Measurements from ENCODE around the gene PPM1N.

The PPM1N gene

DNA sequence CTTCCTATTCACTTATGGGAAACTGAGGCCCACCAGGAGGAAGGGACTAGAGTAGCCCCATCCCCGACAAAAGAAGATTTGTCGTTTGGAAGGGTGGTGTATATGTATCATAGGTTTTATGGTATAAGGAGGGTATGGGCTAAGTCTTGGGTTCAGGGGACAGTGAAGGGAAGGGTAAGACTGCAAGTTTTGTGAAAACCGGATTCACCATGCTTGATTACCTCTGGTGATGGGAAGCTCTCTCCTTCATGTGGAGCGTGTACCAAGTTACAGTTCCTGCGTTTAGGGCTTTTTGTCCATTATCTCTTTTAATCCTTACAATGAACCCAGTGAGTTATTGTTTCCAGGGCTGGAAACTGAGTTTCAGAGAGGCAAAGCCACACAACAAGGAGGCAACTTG is 12.8 kb downstream of the PPM1N start:
- no peak for DNase-seq

DNA sequence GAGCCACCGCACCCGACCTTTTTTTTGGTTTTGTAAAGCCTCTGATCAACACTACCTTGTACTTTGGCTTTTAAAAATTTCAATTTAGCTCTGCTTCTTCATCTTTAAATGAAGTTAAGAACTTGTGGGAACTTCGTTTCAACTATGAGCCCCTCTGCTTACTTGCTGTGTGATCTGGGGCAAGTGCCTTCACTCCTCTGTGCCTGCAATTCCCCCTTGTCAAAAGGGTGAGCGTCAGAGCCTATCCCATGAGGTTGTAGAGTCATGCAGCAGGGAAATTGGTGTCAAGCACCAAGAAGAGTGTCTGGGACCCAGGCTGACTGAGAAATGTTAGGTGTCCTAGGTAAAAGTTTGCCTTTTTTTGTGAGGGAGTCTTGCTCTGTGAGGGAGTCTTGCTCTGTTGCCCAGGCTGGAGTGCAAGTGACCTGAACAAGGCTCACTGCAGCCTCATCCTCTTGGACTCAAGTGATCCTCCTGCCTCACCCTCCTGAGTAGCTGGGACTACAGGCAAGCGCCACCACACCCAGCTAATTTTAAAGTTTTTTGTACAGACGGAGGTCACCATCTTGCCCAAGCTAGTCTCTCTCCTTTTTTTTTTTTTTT is 14.7 kb downstream of the PPM1N start:
- DNase-seq = no peak

DNA sequence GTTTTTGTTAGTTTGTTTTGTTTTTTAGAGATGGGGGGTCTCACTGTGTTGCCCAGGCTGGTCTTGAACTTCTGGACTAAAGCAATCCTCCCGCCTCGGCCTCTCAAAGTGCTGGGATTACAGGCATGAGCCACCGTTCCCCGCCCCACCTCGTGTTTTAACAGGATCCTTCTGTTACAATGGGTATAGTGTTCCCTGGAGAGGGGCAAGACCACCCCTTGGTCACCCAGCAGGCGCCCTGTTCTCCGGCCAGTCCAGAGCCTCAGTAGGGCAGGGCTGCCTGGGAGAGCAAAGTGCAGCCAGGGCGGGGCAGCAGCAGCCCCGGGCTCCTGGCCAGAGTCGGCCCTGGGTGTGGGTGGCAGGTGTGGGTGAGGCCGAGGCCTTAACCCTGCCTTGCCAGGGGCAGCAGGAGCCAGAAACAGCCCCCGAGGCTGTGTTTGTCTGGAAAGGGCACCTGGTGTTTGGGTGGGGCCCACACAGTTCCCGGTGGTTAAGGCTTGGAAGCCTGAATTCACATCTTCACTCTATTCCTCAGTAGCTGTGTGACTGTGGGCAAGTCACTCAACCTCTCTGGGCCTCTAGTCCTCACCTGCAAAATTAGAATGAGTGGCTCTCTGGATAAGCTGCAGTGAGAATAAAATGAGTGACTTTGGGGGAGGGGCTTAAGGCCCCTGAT is 16.3 kb downstream of the PPM1N start:
- DNase-seq = no peak

DNA sequence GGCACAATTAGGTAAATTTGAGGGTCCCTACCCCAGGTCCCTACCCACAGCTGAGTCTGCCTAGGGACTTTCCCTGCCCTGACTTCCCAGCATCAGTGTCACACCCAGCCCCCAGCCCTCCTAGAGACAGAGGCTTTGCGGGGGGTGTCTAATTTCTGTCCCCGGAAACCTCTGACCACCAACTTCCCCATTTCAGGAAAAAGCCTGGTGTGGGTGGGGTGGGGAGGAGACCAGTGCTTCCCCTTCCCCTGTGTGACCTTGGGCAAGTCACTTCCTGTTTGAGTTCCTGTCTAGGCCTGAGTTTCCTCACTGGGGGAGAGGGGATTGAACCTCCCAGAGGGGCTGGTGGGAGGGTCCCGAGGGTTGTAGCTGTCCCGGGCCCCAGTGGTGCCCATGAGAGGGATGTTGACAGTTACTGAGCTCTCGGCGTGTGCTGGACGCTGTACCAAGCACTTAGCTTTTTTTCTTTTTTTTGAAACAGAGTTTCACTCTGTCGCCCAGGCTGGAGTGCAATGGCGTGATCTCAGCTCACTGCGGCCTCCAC is 16.9 kb downstream of the PPM1N start:
- no peak for DNase-seq

- no peak for DNase-seq
These were observed 17.7 kb downstream of the PPM1N start for GRCh38 chr19:45515807-45516401.

DNA sequence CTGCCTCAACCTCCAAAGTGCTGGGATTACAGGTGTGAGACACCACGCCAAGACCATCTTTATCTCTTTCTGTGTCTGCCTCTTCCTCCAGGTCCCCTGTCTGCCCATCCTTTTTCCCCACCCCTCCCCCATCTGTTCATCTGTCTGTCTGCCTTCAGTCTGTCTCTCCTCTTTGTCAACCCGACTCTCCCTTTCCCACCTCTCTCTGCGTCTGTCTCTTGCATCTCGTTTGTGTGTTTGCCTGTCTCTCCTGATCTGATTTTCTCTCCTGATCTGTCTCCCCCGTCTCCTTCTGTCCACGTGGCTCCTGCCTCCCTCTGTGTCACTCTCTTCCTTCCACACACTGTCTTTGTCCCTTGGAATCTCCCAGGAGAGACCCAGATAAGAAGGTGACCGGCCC is 19.0 kb downstream of the PPM1N start:
- no peak for DNase-seq

DNA sequence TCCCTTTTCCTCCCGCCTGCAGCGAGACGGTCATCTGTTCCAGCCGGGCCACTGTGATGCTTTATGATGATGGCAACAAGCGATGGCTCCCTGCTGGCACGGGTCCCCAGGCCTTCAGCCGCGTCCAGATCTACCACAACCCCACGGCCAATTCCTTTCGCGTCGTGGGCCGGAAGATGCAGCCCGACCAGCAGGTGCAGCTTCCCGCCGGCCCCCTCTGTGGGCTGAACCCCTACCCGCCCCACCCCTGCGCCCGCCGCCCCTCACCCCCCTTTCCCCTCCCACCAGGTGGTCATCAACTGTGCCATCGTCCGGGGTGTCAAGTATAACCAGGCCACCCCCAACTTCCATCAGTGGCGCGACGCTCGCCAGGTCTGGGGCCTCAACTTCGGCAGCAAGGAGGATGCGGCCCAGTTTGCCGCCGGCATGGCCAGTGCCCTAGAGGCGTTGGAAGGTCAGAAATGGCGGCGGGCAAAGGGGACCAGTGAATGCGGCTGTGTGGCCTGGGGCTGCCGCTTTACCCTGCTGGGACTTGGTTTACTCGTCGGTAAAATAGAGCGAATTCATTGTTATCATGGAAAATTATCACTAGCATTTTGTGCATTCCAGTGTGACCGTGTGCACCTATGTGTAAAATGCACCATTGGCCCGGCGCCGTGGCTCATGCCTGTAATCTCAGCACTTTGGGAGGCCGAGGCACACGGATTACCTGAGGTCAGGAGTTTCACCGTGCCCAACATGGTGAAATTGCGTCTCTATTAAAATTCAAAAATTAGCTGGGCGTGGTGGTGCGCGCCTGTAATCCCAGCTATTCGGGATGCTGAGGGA is 19.6 kb downstream of the PPM1N start:
- no peak for DNase-seq

GRCh38 chr19:45518469-45518826 is 20.2 kb downstream of the PPM1N start:
- no peak for DNase-seq

DNA sequence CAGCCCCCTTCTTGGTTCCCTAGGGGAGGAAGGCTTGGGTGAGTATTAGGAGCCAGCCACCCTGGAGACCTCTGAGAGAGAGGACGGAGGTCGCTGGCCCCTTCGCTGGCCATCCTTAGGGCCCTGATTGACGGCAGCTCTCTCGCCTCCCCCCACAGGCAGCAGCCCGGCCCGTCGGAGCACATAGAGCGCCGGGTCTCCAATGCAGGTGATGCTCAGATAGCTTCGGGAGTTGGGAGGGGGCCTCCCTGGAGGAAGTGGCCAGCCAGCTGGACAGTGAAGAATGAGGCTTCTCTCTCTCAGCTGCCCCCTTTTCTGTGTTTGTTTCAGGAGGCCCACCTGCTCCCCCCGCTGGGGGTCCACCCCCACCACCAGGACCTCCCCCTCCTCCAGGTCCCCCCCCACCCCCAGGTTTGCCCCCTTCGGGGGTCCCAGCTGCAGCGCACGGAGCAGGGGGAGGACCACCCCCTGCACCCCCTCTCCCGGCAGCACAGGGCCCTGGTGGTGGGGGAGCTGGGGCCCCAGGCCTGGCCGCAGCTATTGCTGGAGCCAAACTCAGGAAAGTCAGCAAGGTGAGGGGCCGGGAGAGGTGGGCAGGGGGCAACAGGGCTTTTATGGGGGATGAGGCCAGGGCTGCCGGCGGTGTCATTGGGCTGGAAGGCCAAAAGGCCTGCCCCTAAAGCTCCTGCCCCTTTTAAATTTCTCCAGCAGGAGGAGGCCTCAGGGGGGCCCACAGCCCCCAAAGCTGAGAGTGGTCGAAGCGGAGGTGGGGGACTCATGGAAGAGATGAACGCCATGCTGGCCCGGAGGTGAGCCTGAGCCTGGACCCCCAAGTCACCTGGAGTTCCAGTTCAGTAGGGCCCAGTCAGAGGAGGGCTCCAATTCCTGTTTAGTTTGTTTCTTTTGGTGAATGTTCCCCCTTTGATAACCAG is 24.0 kb downstream of the PPM1N start:
- no peak for DNase-seq

GRCh38 chr19:45523642-45524256 is 25.5 kb downstream of the PPM1N start:
- DNase-seq = peak; percentile 51

- no peak for DNase-seq
These were observed 26.4 kb downstream of the PPM1N start for GRCh38 chr19:45524575-45525129.

DNA sequence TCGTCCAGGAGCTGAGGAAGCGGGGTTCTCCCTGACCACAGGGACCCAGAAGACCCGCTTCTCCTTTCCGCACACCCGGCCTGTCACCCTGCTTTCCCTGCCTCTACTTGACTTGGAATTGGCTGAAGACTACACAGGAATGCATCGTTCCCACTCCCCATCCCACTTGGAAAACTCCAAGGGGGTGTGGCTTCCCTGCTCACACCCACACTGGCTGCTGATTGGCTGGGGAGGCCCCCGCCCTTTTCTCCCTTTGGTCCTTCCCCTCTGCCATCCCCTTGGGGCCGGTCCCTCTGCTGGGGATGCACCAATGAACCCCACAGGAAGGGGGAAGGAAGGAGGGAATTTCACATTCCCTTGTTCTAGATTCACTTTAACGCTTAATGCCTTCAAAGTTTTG is 27.9 kb downstream of the PPM1N start:
- DNase-seq = no peak

GRCh38 chr19:45526971-45527370 is 28.7 kb downstream of the PPM1N start:
- DNase-seq = no peak

DNA sequence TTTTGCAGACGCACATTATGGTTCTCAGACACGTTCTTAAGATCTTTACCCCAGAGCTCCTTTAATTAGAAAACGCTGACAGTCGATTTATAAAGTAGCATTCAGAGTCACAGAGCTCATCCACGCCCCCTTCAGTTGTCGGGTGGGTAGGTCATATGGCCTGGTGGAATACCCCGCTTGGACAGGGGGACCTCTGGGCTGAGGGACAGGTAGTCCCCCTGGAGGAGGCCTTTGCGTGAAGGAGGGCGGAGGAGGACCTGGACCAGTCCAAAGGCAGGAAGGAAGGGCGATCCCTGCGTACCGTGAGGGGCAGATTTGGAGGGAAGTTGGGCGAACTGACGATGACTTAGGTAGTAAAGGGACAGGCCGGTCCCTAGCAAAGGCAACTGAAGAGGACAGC is 29.5 kb downstream of the PPM1N start:
- no peak for DNase-seq

DNA sequence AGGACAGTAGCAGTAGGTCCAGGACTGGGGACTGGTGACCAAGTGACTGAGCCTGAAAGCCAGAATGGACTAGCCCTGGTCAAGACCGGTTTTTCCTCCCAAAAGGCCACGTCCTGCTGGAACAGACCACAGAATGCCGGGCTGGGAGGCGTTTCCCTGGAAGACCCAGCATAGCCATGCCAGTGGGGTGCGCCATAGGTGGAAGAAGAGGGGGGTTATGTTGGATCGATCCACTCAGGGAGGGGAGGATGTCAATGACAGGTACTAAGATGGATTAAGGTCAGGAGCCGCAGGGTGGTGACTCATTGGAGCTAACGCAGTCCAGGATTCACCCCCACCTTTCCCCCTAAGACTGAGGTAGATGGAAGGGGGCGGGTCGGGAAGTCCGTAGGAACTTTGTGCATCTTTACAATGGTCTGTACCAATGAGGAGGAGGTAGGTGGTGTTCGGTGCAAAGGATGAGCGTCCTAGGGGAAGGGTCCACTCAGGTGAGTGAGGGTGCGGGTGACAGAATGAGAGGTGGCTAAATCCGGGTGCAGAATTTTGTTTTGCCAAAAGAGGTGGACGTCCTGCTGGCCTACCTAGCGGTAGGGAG is 30.0 kb downstream of the PPM1N start:
- DNase-seq = no peak

DNA sequence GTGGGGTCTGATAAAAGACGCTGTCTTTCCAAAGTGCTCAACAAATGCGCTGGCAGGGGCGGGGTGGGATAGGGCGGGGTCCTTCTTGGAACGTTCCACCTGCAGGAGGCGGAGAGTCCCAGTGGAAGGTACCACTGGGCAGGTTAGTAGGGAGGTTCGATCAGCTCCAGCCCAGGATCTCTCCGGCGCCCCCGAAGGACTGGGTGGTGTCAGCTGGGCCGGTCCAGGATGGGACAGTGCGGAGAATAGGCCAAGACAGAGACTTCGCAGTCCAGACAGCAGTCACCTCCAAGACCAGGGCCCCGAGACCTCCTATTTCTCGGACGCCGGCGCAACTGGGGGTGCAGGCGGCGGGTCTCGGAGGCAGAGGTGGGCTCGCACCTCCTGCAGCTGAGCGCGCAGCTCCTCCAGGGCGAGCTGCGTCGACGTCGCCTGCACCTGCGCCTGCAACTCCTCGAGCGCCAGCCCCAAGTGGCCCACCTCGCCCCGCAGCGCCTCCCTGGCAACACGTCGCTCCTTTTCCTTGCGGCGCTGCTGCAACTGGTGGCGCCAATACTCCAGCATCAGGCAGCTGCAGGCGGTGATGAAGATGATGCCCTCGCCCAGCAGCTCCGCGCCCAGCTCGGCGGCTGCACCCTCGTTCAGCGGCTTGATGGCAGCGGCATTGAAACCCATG is 30.6 kb downstream of the PPM1N start:
- no peak for DNase-seq

GRCh38 chr19:45529420-45529785 is 31.2 kb downstream of the PPM1N start:
- DNase-seq = no peak

DNA sequence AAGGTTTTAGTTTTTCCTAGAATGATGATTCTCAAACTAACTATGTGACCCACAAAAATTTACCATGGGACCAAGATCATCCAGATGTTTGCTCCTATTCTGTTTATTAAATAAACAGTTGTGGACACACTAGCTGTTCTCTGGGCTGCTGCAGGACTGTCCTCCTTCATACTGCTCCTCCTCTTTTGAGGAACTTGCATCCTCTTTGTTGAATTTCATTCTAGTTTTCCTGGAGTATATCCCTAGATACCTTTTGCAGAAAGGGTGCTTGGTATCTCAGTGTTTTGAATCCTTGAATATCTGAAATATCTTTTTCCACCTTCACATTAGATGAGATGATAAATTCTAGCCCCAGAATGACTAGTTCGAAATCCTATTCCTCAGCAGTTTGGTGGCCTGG is 33.1 kb downstream of the PPM1N start:
- DNase-seq = no peak

DNA sequence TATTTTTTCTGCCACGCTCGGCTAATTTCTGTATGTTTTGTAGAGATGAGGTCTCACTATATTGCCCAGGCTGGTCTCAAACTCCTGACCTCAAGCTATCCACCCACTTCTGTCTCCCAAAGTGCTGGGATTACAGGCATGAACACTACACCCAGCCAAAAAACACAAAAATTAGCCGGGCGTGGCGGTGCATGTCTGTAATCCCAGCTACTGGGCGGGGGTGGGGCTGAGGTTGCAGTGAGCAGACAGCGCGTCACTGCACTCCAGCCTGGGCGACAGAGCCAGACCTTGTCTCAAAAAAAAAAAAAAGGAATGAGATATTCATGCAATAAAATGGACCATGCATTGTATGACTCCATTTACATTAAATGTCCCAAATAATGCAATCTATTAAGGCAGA is 41.2 kb downstream of the PPM1N start:
- no peak for DNase-seq

DNA sequence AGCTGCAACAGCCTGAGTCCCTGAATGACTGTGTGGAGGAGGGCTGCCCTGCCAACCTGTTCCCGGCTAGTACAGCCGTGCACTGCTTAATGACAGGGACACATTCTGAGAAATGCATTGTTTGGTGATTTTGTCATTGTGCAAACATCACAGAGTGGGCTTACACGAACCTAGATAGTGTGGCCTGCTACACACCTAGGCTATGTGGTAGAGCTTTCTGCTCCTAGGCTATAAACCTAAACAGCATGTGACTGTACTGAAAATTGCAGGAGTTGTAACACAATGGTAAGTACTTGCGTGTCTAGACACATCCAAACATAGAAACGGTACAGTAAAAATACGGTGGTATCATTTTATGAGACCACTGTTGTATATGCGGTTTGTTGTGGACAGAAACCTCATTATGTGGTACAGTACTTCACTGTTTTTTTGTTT is 44.0 kb downstream of the PPM1N start:
- DNase-seq = no peak

All from stimulated activated CD4-positive, alpha-beta T cell treated with anti-CD3 and anti-CD28 coated beads, Interleukin-12 subunit alpha, Interleukin-12 subunit beta, amount 100 ng/mL, for 4 hours (primary cell).